HFF-Myc (cell line): Measurements from ENCODE around the gene QKI.

Source experiments
- DNase-seq: peaks from one replicate; pipeline ENCODE4 v3.0.0-alpha.2; 2011; ENCODE audit warnings: low read depth; ENCODE audit errors: extremely low read depth
- H3K4me3 ChIP-seq: replicated peaks from 2 replicates; pipeline ENCODE4 v1.5.1; 2011; ENCODE audit warnings: low read depth, mild to moderate bottlenecking, control low read depth, low read length
- TF ChIP-seq, protein P1 (sequence below): IDR thresholded peaks from 2 replicates; pipeline ENCODE4 v1.5.1; 2012; ENCODE audit warnings: mild to moderate bottlenecking, low read depth, low read length, control low read depth; ENCODE audit errors: missing control alignments

QKI gene

DNA sequence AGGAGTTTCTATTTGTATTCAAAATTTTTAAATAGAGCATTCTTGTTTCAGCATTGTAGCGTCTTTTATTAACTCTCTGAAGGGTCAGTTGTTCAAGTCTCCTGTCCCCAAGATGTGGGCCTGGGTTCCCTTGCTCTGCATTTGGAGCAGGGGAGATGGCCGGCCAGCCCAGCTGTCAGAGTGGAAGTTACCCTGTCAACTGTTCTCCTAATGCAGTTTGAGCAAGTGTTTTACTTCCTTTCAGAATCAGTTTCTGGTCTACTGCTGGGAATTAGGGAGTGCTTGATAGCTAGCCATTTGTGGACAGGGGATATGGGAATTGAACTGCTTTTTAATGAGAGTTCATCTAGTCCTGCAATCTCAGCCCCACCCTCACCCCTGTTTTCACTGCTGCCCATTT lies 116.6 kb downstream of the QKI start:
- no peak overlapping the region for H3K4me3 ChIP-seq
- no peak for DNase-seq
- TF ChIP-seq, protein P1, sequence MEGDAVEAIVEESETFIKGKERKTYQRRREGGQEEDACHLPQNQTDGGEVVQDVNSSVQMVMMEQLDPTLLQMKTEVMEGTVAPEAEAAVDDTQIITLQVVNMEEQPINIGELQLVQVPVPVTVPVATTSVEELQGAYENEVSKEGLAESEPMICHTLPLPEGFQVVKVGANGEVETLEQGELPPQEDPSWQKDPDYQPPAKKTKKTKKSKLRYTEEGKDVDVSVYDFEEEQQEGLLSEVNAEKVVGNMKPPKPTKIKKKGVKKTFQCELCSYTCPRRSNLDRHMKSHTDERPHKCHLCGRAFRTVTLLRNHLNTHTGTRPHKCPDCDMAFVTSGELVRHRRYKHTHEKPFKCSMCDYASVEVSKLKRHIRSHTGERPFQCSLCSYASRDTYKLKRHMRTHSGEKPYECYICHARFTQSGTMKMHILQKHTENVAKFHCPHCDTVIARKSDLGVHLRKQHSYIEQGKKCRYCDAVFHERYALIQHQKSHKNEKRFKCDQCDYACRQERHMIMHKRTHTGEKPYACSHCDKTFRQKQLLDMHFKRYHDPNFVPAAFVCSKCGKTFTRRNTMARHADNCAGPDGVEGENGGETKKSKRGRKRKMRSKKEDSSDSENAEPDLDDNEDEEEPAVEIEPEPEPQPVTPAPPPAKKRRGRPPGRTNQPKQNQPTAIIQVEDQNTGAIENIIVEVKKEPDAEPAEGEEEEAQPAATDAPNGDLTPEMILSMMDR = no peak

DNA sequence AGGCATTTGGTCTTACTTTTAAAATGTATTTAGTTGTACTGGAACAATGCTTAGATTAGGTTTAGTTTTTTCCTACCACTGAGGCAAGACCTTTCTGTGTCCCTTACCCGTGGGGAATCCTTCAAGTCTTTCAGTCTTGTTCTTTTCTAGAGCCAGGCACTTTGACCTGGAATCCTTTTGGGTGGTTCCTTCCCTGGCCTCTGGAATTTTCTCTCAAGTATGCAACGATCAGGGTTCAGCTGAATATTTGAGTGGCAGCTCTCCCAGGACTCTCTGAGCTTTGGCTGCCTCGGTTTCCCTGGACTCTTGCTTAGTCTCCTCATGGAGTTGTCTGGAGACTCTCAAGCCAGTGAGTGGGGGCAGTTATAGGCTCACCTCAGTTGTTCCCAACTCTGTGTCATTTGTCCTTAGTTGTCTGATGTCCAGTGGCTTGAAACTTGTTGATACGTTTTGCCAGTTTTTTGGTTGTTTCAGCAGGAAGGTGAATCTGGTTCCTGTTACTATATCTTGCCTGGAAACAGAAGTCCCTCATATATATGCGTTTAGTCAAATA lies 118.1 kb downstream of the QKI start:
- H3K4me3 ChIP-seq = no peak overlapping the region
- no peak for DNase-seq
- TF ChIP-seq, protein P1 = no peak

DNA sequence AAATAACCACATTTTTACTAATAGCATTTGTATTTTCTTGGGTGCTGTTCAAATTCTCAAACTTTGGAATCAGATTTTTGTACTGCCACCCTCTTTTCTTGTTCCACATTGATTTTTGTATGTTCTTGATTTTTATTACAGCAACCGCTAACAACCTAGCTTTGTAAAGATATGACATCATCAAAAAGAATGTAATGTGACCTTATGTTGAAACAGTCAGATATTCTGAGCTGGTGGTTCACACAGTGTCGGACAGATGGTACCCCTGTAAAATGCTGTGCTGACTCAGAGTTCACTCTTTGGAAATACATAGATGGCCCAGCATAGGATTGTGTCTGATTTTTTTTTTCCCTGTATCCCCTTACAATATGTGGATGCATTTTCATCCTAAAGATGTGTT lies 118.9 kb downstream of the QKI start:
- TF ChIP-seq, protein P1 = no peak
- no peak overlapping the region for H3K4me3 ChIP-seq
- peak; percentile 67 for DNase-seq

DNA sequence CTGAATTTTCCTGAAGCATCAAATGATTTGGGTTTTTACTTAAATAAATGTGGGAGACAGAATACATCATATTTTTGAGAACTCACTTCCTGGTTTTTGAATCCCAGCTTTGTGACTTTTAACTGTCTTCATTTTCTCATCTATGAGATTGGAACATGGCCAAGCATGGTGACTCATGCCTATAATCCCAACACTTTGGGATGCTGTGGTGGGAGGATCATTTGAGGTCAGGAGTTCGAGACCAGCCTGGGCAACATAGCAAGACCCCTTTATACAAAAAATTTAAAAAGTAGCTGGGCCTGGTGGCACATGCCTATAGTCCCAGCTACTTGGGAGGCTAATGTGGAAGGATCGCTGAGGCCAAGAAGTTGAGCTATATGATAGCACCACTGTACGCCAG lies 122.3 kb downstream of the QKI start:
- TF ChIP-seq, protein P1 = no peak
- H3K4me3 ChIP-seq = no peak overlapping the region
- peak; percentile 20 for DNase-seq

DNA sequence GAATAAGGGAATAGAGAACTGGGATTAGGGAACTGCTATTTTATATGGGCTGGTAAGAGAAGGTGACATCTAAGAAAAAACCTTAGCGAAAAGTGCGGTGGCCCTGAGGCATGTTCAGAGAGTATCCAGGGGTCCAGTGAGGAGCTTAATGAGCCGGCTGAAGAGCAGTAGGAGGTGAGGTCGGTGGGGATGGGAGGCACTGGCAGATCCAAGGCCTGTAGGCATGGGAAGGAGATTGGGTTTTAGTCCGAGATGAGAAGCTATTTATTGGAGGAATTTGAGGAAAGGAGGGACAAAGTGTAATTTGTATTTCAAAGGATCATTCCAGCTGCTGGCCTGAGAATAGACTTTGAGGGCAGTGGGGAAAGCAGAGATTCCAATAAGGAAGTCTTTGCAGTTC lies 123.8 kb downstream of the QKI start:
- TF ChIP-seq, protein P1 = no peak
- H3K4me3 ChIP-seq = no peak overlapping the region
- DNase-seq = no peak

DNA sequence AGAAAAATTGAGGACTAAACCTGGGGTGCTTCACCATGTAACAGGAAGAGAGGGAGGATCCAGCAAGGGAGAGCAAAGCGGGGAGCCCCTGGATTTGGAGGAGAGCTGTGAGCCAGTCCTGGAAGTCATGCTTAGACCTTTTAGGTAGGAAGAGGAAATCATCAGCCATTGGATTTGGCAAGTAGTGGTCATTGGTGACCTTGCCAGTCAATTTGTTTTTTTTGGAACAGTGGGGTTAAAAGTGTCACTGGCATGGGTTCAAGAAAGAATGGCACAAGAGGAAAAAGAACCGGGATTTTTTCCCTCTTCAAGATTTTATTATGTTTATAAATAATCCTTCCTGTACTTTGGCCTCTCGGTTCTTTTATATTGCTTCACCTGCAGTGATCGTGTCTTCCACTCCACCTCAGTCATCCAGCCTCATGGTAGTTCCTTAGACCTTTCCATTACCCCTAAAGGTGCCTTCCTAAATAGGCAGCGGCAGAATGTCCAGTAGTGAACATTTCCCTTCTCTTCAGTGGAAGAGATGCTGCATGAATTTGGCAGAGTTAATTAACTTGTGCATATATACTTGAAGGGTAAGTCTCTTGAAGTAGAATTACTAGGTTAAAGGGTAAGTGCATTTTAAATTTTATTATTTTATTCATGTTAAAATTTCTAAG lies 124.7 kb downstream of the QKI start:
- no peak for DNase-seq
- no peak overlapping the region for H3K4me3 ChIP-seq
- TF ChIP-seq, protein P1 = no peak

DNA sequence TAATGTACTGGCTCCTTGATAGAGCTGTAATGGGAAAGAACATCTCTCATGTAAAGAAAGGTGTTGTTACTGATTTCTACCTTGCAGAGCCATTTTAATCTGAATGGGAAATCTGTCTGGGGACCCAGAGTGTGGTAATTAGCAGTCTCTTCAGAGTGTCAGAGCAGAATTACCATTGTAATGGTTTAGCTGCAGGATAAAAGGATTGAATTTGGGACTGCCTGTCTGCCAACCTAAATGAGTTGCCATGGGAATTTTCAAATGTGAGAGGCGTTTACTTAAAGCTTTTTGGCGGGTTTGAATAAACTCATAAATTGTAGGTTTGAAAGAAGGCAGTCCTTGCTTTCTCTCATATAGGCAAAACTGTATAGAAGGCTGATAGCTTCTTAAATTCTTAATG lies 128.8 kb downstream of the QKI start:
- TF ChIP-seq, protein P1 = no peak
- no peak overlapping the region for H3K4me3 ChIP-seq
- no peak for DNase-seq
